HCEC 1CT (cell line): ENCODE measurements around the gene PROX1.

Experiments used
- DNase-seq: peaks from one replicate; pipeline ENCODE4 v3.0.0-alpha.2; 2017

Gene PROX1

GRCh38 chr1:214002060-214002459 is 14.3 kb downstream of the PROX1 start:
- DNase-seq, result no peak

- peak; percentile 56 for DNase-seq
Observed at GRCh38 chr1:214002472-214002871, 14.7 kb downstream of the PROX1 start.

GRCh38 chr1:214003233-214003632 is 15.5 kb downstream of the PROX1 start:
- DNase-seq, result no peak

GRCh38 chr1:214004014-214004413 is 16.2 kb downstream of the PROX1 start:
- no peak for DNase-seq

GRCh38 chr1:214004795-214005194 is 17.0 kb downstream of the PROX1 start:
- DNase-seq, result no peak

GRCh38 chr1:214005708-214006107 is 17.9 kb downstream of the PROX1 start:
- no peak for DNase-seq

GRCh38 chr1:214006845-214007244 is 19.1 kb downstream of the PROX1 start:
- no peak for DNase-seq

- DNase-seq, result no peak
Observed at GRCh38 chr1:214008347-214008746, 20.6 kb downstream of the PROX1 start.

GRCh38 chr1:214008791-214009422 is 21.1 kb downstream of the PROX1 start:
- no peak for DNase-seq

GRCh38 chr1:214009423-214010196 is 21.8 kb downstream of the PROX1 start:
- no peak for DNase-seq

GRCh38 chr1:214010197-214010573 is 22.4 kb downstream of the PROX1 start:
- DNase-seq, result no peak

GRCh38 chr1:214010717-214011116 is 22.9 kb downstream of the PROX1 start:
- DNase-seq, result no peak

GRCh38 chr1:214012418-214012817 is 24.6 kb downstream of the PROX1 start:
- no peak for DNase-seq

- no peak for DNase-seq
Observed at GRCh38 chr1:214013614-214014377, 26.0 kb downstream of the PROX1 start.

GRCh38 chr1:214014730-214015129 is 27.0 kb downstream of the PROX1 start:
- DNase-seq, result no peak

GRCh38 chr1:214017191-214017982 is 29.6 kb downstream of the PROX1 start:
- no peak for DNase-seq

- DNase-seq, result no peak
Observed at GRCh38 chr1:214018386-214019268, 30.9 kb downstream of the PROX1 start.

- DNase-seq, result no peak
Observed at GRCh38 chr1:214019499-214019898, 31.7 kb downstream of the PROX1 start.

- no peak for DNase-seq
Observed at GRCh38 chr1:214021321-214021720, 33.5 kb downstream of the PROX1 start.

GRCh38 chr1:214022229-214022791 is 34.5 kb downstream of the PROX1 start:
- DNase-seq, result no peak

GRCh38 chr1:214022810-214023425 is 35.1 kb downstream of the PROX1 start:
- no peak for DNase-seq
